Liver (tissue), 9 donors: ENCODE results near the gene TBC1D14. TPM values are rescaled to one million over a fixed set of nuclear protein-coding genes. Genes with fewer than 3 reads are reported as not detected.

Experiments
- DNase-seq: peaks from one replicate; pipeline ENCODE4 v3.0.0-alpha.2; 2017; ENCODE audit warnings: low spot score
- H3K27ac ChIP-seq, 2 donors: one replicate each; pipeline ENCODE4 v1.7.0; 2013; ENCODE audit warnings: inconsistent platforms in 2 of 2, low read length in 2 of 2, control low read depth in 1 of 2, low read depth in 1 of 2, mild to moderate bottlenecking in 1 of 2
- H3K27me3 ChIP-seq, 4 donors: one replicate each; pipeline versions ENCODE4 v1.6.1 to v1.7.0; 2013; ENCODE audit warnings: low read length in 3 of 4, inconsistent platforms in 1 of 4, mild to moderate bottlenecking in 1 of 4, moderate library complexity in 1 of 4; ENCODE audit not compliant: control insufficient read depth in 4 of 4, insufficient read depth in 4 of 4
- H3K36me3 ChIP-seq, 4 donors: one replicate each; pipeline versions ENCODE4 v1.6.1 to v1.7.0; 2013; ENCODE audit warnings: low read length in 3 of 4, mild to moderate bottlenecking in 3 of 4, low read depth in 1 of 4, moderate library complexity in 1 of 4; ENCODE audit not compliant: control insufficient read depth in 4 of 4, insufficient read depth in 3 of 4
- H3K4me1 ChIP-seq, 4 donors: one replicate each; pipeline versions ENCODE4 v1.6.1 to v1.7.0; 2013; ENCODE audit warnings: low read length in 3 of 4, mild to moderate bottlenecking in 3 of 4, moderate library complexity in 1 of 4; ENCODE audit not compliant: control insufficient read depth in 4 of 4, insufficient read depth in 4 of 4
- H3K4me3 ChIP-seq, 3 donors: one replicate each; pipeline versions ENCODE4 v1.6.1 to v1.7.0; 2013; ENCODE audit warnings: low read length in 3 of 3, control low read depth in 1 of 3, low read depth in 1 of 3, mild to moderate bottlenecking in 1 of 3
- H3K9ac ChIP-seq, 2 donors: one replicate each; pipeline ENCODE4 v1.7.0; 2013; ENCODE audit warnings: low read length in 2 of 2, mild to moderate bottlenecking in 2 of 2, moderate library complexity in 2 of 2, control low read depth in 1 of 2, low read depth in 1 of 2
- H3K9me3 ChIP-seq, 4 donors: one replicate each; pipeline versions ENCODE4 v1.6.1 to v1.7.0; 2013; ENCODE audit warnings: low read length in 3 of 4; ENCODE audit not compliant: control insufficient read depth in 4 of 4
- ATF3 ChIP-seq: IDR thresholded peaks from 2 replicates; pipeline ENCODE4 v1.6.1; 2016; ENCODE audit warnings: antibody characterized with exemption
- EGR1 ChIP-seq, 2 donors: IDR thresholded peaks; 2 replicates each; pipeline ENCODE4 v1.6.1; 2016 to 2018; ENCODE audit warnings: antibody characterized with exemption in 2 of 2, low read depth in 2 of 2
- FOXA1 ChIP-seq: IDR thresholded peaks from 2 replicates; pipeline ENCODE4 v1.6.1; 2016; ENCODE audit warnings: antibody characterized with exemption
- FOXA2 ChIP-seq: IDR thresholded peaks from 2 replicates; pipeline ENCODE4 v1.6.1; 2016; ENCODE audit warnings: antibody characterized with exemption
- GABPA ChIP-seq, 2 donors: IDR thresholded peaks in 1 of 2; conservative IDR thresholded peaks in 1 of 2; 2 replicates each; pipeline ENCODE4 v1.6.1; 2016; ENCODE audit warnings: antibody characterized with exemption in 2 of 2, mild to moderate bottlenecking in 1 of 2, moderate library complexity in 1 of 2
- HNF4A ChIP-seq, 2 donors: conservative IDR thresholded peaks; 2 replicates each; pipeline ENCODE4 v1.6.1; 2016; ENCODE audit warnings: antibody characterized with exemption in 2 of 2, mild to moderate bottlenecking in 2 of 2
- HNF4G ChIP-seq: IDR thresholded peaks from 2 replicates; pipeline ENCODE4 v1.6.1; 2016; ENCODE audit warnings: antibody characterized with exemption
- JUND ChIP-seq, 2 donors: IDR thresholded peaks; 2 replicates each; pipeline ENCODE4 v1.6.1; 2016; ENCODE audit warnings: antibody characterized with exemption in 2 of 2
- MAX ChIP-seq: IDR thresholded peaks from 2 replicates; pipeline ENCODE4 v1.6.1; 2016; ENCODE audit warnings: antibody characterized with exemption
- NR2F2 ChIP-seq: IDR thresholded peaks from 2 replicates; pipeline ENCODE4 v1.6.1; 2016; ENCODE audit warnings: antibody characterized with exemption
- RAD21 ChIP-seq, 2 donors: IDR thresholded peaks; 2 replicates each; pipeline ENCODE4 v1.6.1; 2016; ENCODE audit warnings: antibody characterized with exemption in 2 of 2, mild to moderate bottlenecking in 2 of 2
- RXRA ChIP-seq, 2 donors: IDR thresholded peaks; 2 replicates each; pipeline ENCODE4 v1.6.1; 2017 to 2018; ENCODE audit warnings: antibody characterized with exemption in 2 of 2, mild to moderate bottlenecking in 1 of 2
- SP1 ChIP-seq: IDR thresholded peaks from 2 replicates; pipeline ENCODE4 v1.6.1; 2018; ENCODE audit warnings: antibody characterized with exemption, mild to moderate bottlenecking
- TAF1 ChIP-seq: conservative IDR thresholded peaks from 2 replicates; pipeline ENCODE4 v1.6.1; 2016; ENCODE audit warnings: antibody characterized with exemption, mild to moderate bottlenecking
- YY1 ChIP-seq: IDR thresholded peaks from 2 replicates; pipeline ENCODE4 v1.6.1; 2016; ENCODE audit warnings: antibody characterized with exemption, mild to moderate bottlenecking
- WGBS: extraction: QIAGEN DNeasy Blood & Tissue Kit; methylation state at CpG from one replicate; pipeline ENCODE4 v1.1.7; 2013; 5-methylcytosine and 5-hydroxymethylcytosine counted together
- polyA plus RNA-seq, 2 donors: library from polyadenylated mRNA; stranded (reverse) in 1 of 2; unstranded in 1 of 2; fragments of 200-250 nt in 1 of 2; fragments of >200 nt in 1 of 2; fragmentation: Nextera tagmentation in 1 of 2; extraction: Ambion mirVana in 1 of 2; gene quantifications; one replicate each; pipeline versions ENCODE4 v1.2.1 to v1.2.3, GENCODE V29; 2013 to 2015
- total RNA-seq, 2 donors: library from RNA; depleted of rRNA; stranded (reverse); fragments of >200 nt; gene quantifications; one replicate each; pipeline ENCODE4 v1.2.3, GENCODE V29; 2014
- TF ChIP-seq, protein P1 (sequence below): IDR thresholded peaks from 2 replicates; pipeline ENCODE4 v1.6.1; 2016; ENCODE audit warnings: antibody characterized with exemption
- donor health status: healthy.
- donor health status: healthy.
- donor health status: healthy.
- donor health status: healthy.
- donor health status: healthy.

Gene TBC1D14
- total and polyA plus RNA-seq, 4 donors: 10.0 to 45.2 (median 22.7) TPM

- no peak for TF ChIP-seq ATF3
- TF ChIP-seq GABPA (IDR thresholded peaks at IDR 0.05 in 1 of 2, conservative IDR thresholded peaks at IDR 0.05 in 1 of 2): no peak
- TF ChIP-seq FOXA1: no peak
- TF ChIP-seq TAF1: no peak
- no peak for TF ChIP-seq HNF4G
- TF ChIP-seq HNF4A (conservative IDR thresholded peaks at IDR 0.05): no peak
- TF ChIP-seq, protein P1, sequence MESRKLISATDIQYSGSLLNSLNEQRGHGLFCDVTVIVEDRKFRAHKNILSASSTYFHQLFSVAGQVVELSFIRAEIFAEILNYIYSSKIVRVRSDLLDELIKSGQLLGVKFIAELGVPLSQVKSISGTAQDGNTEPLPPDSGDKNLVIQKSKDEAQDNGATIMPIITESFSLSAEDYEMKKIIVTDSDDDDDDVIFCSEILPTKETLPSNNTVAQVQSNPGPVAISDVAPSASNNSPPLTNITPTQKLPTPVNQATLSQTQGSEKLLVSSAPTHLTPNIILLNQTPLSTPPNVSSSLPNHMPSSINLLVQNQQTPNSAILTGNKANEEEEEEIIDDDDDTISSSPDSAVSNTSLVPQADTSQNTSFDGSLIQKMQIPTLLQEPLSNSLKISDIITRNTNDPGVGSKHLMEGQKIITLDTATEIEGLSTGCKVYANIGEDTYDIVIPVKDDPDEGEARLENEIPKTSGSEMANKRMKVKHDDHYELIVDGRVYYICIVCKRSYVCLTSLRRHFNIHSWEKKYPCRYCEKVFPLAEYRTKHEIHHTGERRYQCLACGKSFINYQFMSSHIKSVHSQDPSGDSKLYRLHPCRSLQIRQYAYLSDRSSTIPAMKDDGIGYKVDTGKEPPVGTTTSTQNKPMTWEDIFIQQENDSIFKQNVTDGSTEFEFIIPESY: no peak
- no peak for TF ChIP-seq NR2F2
Measured at GRCh38 chr4:6938647-6939271, 29.1 kb downstream of the TBC1D14 start (continued).

DNA sequence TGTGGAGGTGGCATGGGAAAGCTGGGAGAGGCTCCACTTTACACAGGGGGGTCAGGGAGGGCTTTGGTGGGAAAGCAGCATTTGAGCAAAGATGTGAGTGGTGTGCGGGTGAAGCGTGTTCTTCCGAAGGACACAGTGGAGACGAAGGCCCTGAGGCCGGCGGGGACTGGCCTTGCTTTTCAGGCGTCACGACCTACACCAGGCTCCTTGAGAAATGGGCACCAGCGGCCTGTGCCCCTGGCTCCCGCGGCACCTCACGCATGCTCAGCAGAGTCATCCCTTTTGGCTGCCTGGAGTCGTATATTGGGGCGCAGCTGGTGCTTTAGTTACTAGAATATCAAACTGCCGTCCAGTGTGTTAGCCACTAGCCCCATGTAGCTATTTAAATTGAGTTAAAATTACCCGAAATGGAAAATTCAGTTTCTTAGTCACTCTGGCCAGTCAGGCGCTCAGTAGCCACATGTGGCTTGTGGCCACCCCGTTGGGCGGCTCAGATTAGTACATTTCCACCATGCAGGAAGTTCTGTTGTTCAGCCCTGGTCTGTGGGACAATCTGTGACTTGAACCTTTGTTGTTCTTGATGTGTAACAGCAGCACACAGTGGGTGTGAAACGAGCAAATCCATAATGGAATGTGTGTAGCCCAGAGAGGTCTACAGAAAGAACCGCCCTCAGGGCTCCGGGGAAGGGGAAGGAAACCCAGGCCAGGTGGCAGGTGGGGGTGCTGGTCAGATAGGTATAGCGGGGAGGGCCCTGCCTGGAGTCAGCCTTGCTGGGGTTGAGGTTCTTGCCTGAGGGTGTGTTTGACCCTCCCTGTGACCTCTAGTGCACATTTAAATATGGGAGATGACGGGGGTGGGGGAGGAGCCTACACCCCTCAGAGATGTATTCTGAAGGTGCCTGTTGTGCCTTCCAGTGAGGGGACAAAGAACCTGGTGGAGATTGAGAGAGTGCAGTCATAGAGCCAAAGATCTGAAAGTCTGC lies 30.4 kb downstream of the TBC1D14 start:
- WGBS: 89% methylated on average over 24 of the region's 24 CpGs
- Histone ChIP-seq H3K9me3 (no peaks in the 10 kb centered on the region), H3K4me3 (no peak overlapping the region), H3K27ac (peak overlapping the region in 1 of 2 donors; percentile 21), H3K4me1 (peaks cover 7 to 52% (median 27%) of the 10 kb centered on the region in 4 donors), H3K27me3 (no peaks in the 10 kb centered on the region), H3K36me3 (no peaks in the 10 kb centered on the region), H3K9ac (no peak overlapping the region)
- TF ChIP-seq, protein P1: no peak
- TF ChIP-seq YY1: no peak
- no peak for TF ChIP-seq MAX
- TF ChIP-seq JUND (IDR thresholded peaks at IDR 0.05): no peak
- TF ChIP-seq RXRA (IDR thresholded peaks at IDR 0.05): no peak
- no peak for TF ChIP-seq HNF4G
- TF ChIP-seq NR2F2: no peak
- TF ChIP-seq EGR1 (IDR thresholded peaks at IDR 0.05; ENCODE audit: low read depth in 2 of 2): no peak
- no peak for TF ChIP-seq TAF1
- no peak for TF ChIP-seq SP1
- TF ChIP-seq HNF4A (conservative IDR thresholded peaks at IDR 0.05): no peak
- DNase-seq: no peak

DNA sequence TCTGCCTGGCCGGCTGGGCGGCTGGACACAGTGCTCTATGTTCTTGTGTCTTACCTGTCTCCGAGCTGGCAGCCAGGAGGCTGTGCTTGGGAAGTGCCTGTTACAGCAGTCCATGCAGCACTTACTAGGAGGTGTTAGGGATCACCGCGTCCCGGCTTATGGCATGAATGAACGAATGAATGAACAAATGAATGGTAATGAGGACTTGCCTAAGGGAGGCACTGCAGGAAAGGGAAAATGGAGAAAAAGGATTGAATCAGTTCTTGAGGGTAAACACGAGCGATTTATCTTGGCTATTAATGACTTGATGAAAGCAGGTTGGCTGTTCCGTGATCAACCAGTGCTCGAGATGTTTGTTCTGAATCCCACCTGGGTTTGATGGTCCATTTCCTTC lies 31.1 kb downstream of the TBC1D14 start:
- Histone ChIP-seq H3K9me3 (no peaks in the 10 kb centered on the region), H3K27me3 (no peaks in the 10 kb centered on the region), H3K4me1 (peaks cover 7 to 48% (median 23%) of the 10 kb centered on the region in 4 donors), H3K9ac (no peak overlapping the region), H3K4me3 (no peak overlapping the region), H3K27ac (no peak overlapping the region), H3K36me3 (no peaks in the 10 kb centered on the region)
- 94% methylated on average over 11 of the region's 11 CpGs for WGBS
- no peak for DNase-seq
- TF ChIP-seq JUND (IDR thresholded peaks at IDR 0.05) (no peak), TAF1 (no peak), RAD21 (IDR thresholded peaks at IDR 0.05) (no peak), ATF3 (no peak), EGR1 (IDR thresholded peaks at IDR 0.05; ENCODE audit: low read depth in 2 of 2) (no peak), YY1 (no peak), HNF4G (no peak), FOXA2 (no peak), HNF4A (conservative IDR thresholded peaks at IDR 0.05) (no peak), GABPA (IDR thresholded peaks at IDR 0.05 in 1 of 2, conservative IDR thresholded peaks at IDR 0.05 in 1 of 2) (no peak), NR2F2 (no peak)
- TF ChIP-seq, protein P1: no peak
